Colonic mucosa (tissue), 4 donors: ENCODE data around the gene JADE3. TPM values are rescaled to one million over a fixed set of nuclear protein-coding genes. Genes with fewer than 3 reads are reported as not detected.
A peak's percentile ranks its signal among the peaks of the same experiment; 100 is the strongest.

Experiments
- DNase-seq: peaks from one replicate; pipeline ENCODE4 v3.0.0-alpha.2; 2020
- H3K27ac ChIP-seq: fragments of 200-600 bp; one replicate; pipeline ENCODE4 v1.8.0; 2021
- H3K27me3 ChIP-seq: fragments of 200-600 bp; one replicate; pipeline ENCODE4 v1.8.0; 2021
- H3K36me3 ChIP-seq: fragments of 200-600 bp; one replicate; pipeline ENCODE4 v1.8.0; 2021
- H3K4me1 ChIP-seq: fragments of 200-600 bp; one replicate; pipeline ENCODE4 v1.8.0; 2021; ENCODE audit warnings: mild to moderate bottlenecking
- H3K4me3 ChIP-seq: fragments of 200-600 bp; one replicate; pipeline ENCODE4 v1.8.0; 2021
- H3K9ac ChIP-seq, 2 donors: one replicate each; pipeline ENCODE4 v1.7.0; 2013; ENCODE audit warnings: control low read depth in 2 of 2, low read depth in 2 of 2, low read length in 2 of 2
- H3K9me3 ChIP-seq: fragments of 200-600 bp; one replicate; pipeline ENCODE4 v1.8.0; 2021
- CTCF ChIP-seq: fragments of 200-600 bp; IDR thresholded peaks from one replicate; pipeline ENCODE4 v1.8.0; 2022; ENCODE audit warnings: antibody characterized with exemption, mild to moderate bottlenecking
- intact Hi-C: fragments of 100-400 bp; cut with DNase I; formaldehyde crosslinking; loops from one replicate; pipeline ENCODE4 v1.14.1; 2022
- total RNA-seq, 2 donors: library from RNA; stranded (reverse); fragmentation: NEBNext Ultra II Directional in 1 of 2; extraction: Animal tissue kit (Norgen Biotek cat#: 25700) in 1 of 2; gene quantifications; one replicate each; pipeline ENCODE4 v1.2.1, GENCODE V29; 2021
- donor health status: healthy.
- donor health status: DM: no; HTN: no; CAD: no.
- donor health status: DM: no; HTN: no; CAD: no.

Gene JADE3
- 1 to 10 TPM; 7.7 to 8.0 TPM for total RNA-seq

- no peak for TF ChIP-seq CTCF
- no peak within 1 kb of the TSS for H3K27ac ChIP-seq
Measured at GRCh38 chrX:46912098-46912602, at the start of gene JADE3. TSS of gene JADE3 (plus strand) at chrX:46912421. CDS start at chrX:46984895, 72,474 bp downstream.

GRCh38 chrX:46863072-46863471, 49.1 kb upstream of the JADE3 start:
- no peaks in the 10 kb centered on the region for H3K36me3 ChIP-seq
- no peak for DNase-seq
- H3K27me3 ChIP-seq = no peaks in the 10 kb centered on the region
- H3K9ac ChIP-seq = no peak overlapping the region
- intact Hi-C loops = no loop called here
- no peaks in the 10 kb centered on the region for H3K9me3 ChIP-seq
- no peak overlapping the region for H3K27ac ChIP-seq
- no peak overlapping the region for H3K4me3 ChIP-seq
- no peaks in the 10 kb centered on the region for H3K4me1 ChIP-seq
- TF ChIP-seq CTCF = no peak

More at GRCh38 chrX:46912098-46912602, at the start of gene JADE3:
- Histone ChIP-seq H3K27me3 (no peaks in the 10 kb centered on the region), H3K4me1 (no peaks in the 10 kb centered on the region), H3K4me3 (peak within 1 kb of the TSS; percentile 66), H3K36me3 (no peaks in the 10 kb centered on the region), H3K9ac (peak within 1 kb of the TSS; percentile 46 to 65), H3K9me3 (no peaks in the 10 kb centered on the region)
- intact Hi-C loops = no loop called here
- peak; percentile 79 for DNase-seq

- Histone ChIP-seq H3K4me1 (no peaks in the 10 kb centered on the region), H3K4me3 (no peak overlapping the region), H3K9ac (no peak overlapping the region), H3K36me3 (no peaks in the 10 kb centered on the region), H3K9me3 (no peaks in the 10 kb centered on the region), H3K27ac (no peak overlapping the region), H3K27me3 (no peaks in the 10 kb centered on the region)
- DNase-seq = no peak
- no peak for TF ChIP-seq CTCF
- intact Hi-C loops = no loop called here
Measured at GRCh38 chrX:46864606-46865005, 47.6 kb upstream of the JADE3 start.

GRCh38 chrX:46865281-46865680, 46.9 kb upstream of the JADE3 start:
- DNase-seq = no peak
- Histone ChIP-seq H3K9me3 (no peaks in the 10 kb centered on the region), H3K9ac (no peak overlapping the region), H3K4me1 (no peaks in the 10 kb centered on the region), H3K27me3 (no peaks in the 10 kb centered on the region), H3K27ac (no peak overlapping the region), H3K4me3 (no peak overlapping the region), H3K36me3 (no peaks in the 10 kb centered on the region)
- no peak for TF ChIP-seq CTCF
- intact Hi-C loops = no loop called here

- no peaks in the 10 kb centered on the region for H3K36me3 ChIP-seq
- H3K4me3 ChIP-seq = no peak overlapping the region
- H3K9me3 ChIP-seq = no peaks in the 10 kb centered on the region
- H3K27ac ChIP-seq = no peak overlapping the region
- DNase-seq = no peak
- TF ChIP-seq CTCF = no peak
- intact Hi-C loops = no loop called here
- no peak overlapping the region for H3K9ac ChIP-seq
- no peaks in the 10 kb centered on the region for H3K27me3 ChIP-seq
- H3K4me1 ChIP-seq = no peaks in the 10 kb centered on the region
Measured at GRCh38 chrX:46866726-46867125, 45.5 kb upstream of the JADE3 start.
